Upper lobe of left lung (tissue), 6 donors: Measurements from ENCODE around the gene OSBPL3. TPM values are rescaled to one million over a fixed set of nuclear protein-coding genes. Genes with fewer than 3 reads are reported as not detected.

ENCODE experiments used
- ATAC-seq, 2 donors: fragments of 200-7000 bp; cut with Tn5 transposase; one replicate each; pipeline ENCODE4 v1.9.1; 2022; ENCODE audit warnings: mild to moderate bottlenecking in 2 of 2, moderate library complexity in 2 of 2; ENCODE audit not compliant: low FRiP score in 2 of 2
- DNase-seq, 2 donors: peaks; one replicate each; pipeline ENCODE4 v3.0.0-alpha.2; 2019 to 2020
- H3K27ac ChIP-seq, 4 donors: fragments of 200-600 bp; sonication (generic); one replicate each; pipeline ENCODE4 v1.5.1; 2016 to 2019
- H3K27me3 ChIP-seq, 4 donors: fragments of 200-600 bp; sonication (generic); one replicate each; pipeline ENCODE4 v1.5.1; 2017 to 2019
- H3K36me3 ChIP-seq, 4 donors: fragments of 200-600 bp; sonication (generic); one replicate each; pipeline ENCODE4 v1.5.1; 2016 to 2019
- H3K4me1 ChIP-seq, 4 donors: fragments of 200-600 bp; sonication (generic); one replicate each; pipeline ENCODE4 v1.5.1; 2018 to 2019
- H3K4me3 ChIP-seq, 4 donors: fragments of 200-600 bp; sonication (generic); one replicate each; pipeline ENCODE4 v1.5.1; 2017 to 2019; ENCODE audit warnings: mild to moderate bottlenecking in 2 of 4, moderate library complexity in 1 of 4
- H3K9me3 ChIP-seq, 4 donors: fragments of 200-600 bp; sonication (generic); one replicate each; pipeline ENCODE4 v1.5.1; 2018 to 2019
- CTCF ChIP-seq, 6 experiments: fragments of 450-650 bp in 4 of 6; fragments of 200-600 bp in 2 of 6; sonication (generic) in 2 of 6; IDR thresholded peaks; one replicate each; pipeline ENCODE4 v1.5.1; 2016 to 2019; ENCODE audit warnings: antibody characterized with exemption in 6 of 6
- EP300 ChIP-seq, 4 donors: sonication (generic); formaldehyde crosslinking; IDR thresholded peaks; one replicate each; pipeline ENCODE4 v1.5.1; 2017; ENCODE audit warnings: antibody characterized with exemption in 4 of 4, control low read depth in 2 of 4
- POLR2A ChIP-seq, 4 donors: fragments of 450-650 bp; IDR thresholded peaks; one replicate each; pipeline ENCODE4 v1.5.1; 2016 to 2017; ENCODE audit warnings: antibody characterized with exemption in 4 of 4, mild to moderate bottlenecking in 2 of 4
- POLR2AphosphoS5 ChIP-seq, 2 donors: sonication (generic); formaldehyde crosslinking; IDR thresholded peaks; one replicate each; pipeline ENCODE4 v1.5.1; 2017; ENCODE audit warnings: antibody characterized with exemption in 2 of 2
- WGBS, 2 donors: methylation state at CpG; one replicate each; pipeline ENCODE4 v1.1.5; 2017 to 2018; 5-methylcytosine and 5-hydroxymethylcytosine counted together
- total RNA-seq, 6 donors: library from RNA; depleted of rRNA in 4 of 6; stranded (reverse); fragments of >200 nt in 4 of 6; gene quantifications; one replicate each; pipeline versions ENCODE4 v1.1.0 to v1.2.1, GENCODE V29; 2016 to 2021
- donor health status: DM: no; HTN: no; CAD: no; lungs with moderate emphysema.
- donor health status: DM: no; HTN: yes; CAD: no; lungs with severe emphysema.

Gene OSBPL3
- total RNA-seq, 6 donors from 2014 or later, result 17.5 to 55.5 (median 21.7) TPM

- H3K27ac ChIP-seq, result no peak overlapping the region
- ATAC-seq (no peak), DNase-seq (no peak)
- H3K4me3 ChIP-seq, result no peak overlapping the region
- H3K36me3 ChIP-seq, result peaks cover 0 to 9% (median 0%) of the 10 kb centered on the region in 4 donors
- no peak for TF ChIP-seq EP300 (IDR thresholded peaks at IDR 0.05)
- TF ChIP-seq CTCF (IDR thresholded peaks at IDR 0.05), result no peak
- TF ChIP-seq POLR2AphosphoS5 (IDR thresholded peaks at IDR 0.05), result no peak
- no peak for TF ChIP-seq POLR2A (IDR thresholded peaks at IDR 0.05)
- no peaks in the 10 kb centered on the region for H3K9me3 ChIP-seq
- H3K4me1 ChIP-seq, result no peaks in the 10 kb centered on the region
- no peaks in the 10 kb centered on the region for H3K27me3 ChIP-seq
These were observed 116.4 kb downstream of the OSBPL3 start for GRCh38 chr7:24863626-24864025.

GRCh38 chr7:24862461-24862860 lies 117.5 kb downstream of the OSBPL3 start:
- no peaks in the 10 kb centered on the region for H3K27me3 ChIP-seq
- ATAC-seq (no peak), DNase-seq (no peak)
- no peaks in the 10 kb centered on the region for H3K4me1 ChIP-seq
- H3K27ac ChIP-seq, result no peak overlapping the region
- no peaks in the 10 kb centered on the region for H3K9me3 ChIP-seq
- no peak overlapping the region for H3K4me3 ChIP-seq
- TF ChIP-seq POLR2A (IDR thresholded peaks at IDR 0.05), result no peak
- no peak for TF ChIP-seq POLR2AphosphoS5 (IDR thresholded peaks at IDR 0.05)
- no peak for TF ChIP-seq CTCF (IDR thresholded peaks at IDR 0.05)
- TF ChIP-seq EP300 (IDR thresholded peaks at IDR 0.05), result no peak
- H3K36me3 ChIP-seq, result peaks cover 0 to 9% (median 0%) of the 10 kb centered on the region in 4 donors
- WGBS, 2 donors, result 100% methylated on average over 1 of the region's 1 CpG

GRCh38 chr7:24861336-24861735 lies 118.6 kb downstream of the OSBPL3 start:
- Histone ChIP-seq H3K27ac (no peak overlapping the region), H3K4me1 (no peaks in the 10 kb centered on the region), H3K4me3 (no peak overlapping the region), H3K9me3 (no peaks in the 10 kb centered on the region), H3K27me3 (no peaks in the 10 kb centered on the region), H3K36me3 (peaks cover 0 to 9% (median 0%) of the 10 kb centered on the region in 4 donors)
- no peak for ATAC-seq
- TF ChIP-seq EP300 (IDR thresholded peaks at IDR 0.05) (no peak), CTCF (IDR thresholded peaks at IDR 0.05) (no peak), POLR2AphosphoS5 (IDR thresholded peaks at IDR 0.05) (no peak), POLR2A (IDR thresholded peaks at IDR 0.05) (no peak)
- no peak for DNase-seq

GRCh38 chr7:24860611-24861010 lies 119.4 kb downstream of the OSBPL3 start:
- Histone ChIP-seq H3K36me3 (peaks cover 0 to 5% (median 0%) of the 10 kb centered on the region in 4 donors), H3K27ac (no peak overlapping the region), H3K4me3 (no peak overlapping the region), H3K9me3 (no peaks in the 10 kb centered on the region), H3K4me1 (no peaks in the 10 kb centered on the region), H3K27me3 (no peaks in the 10 kb centered on the region)
- WGBS, 2 donors, result 89 to 90% methylated on average over 2 of the region's 2 CpGs
- ATAC-seq (no peak), DNase-seq (no peak)
- TF ChIP-seq POLR2A (IDR thresholded peaks at IDR 0.05) (no peak), CTCF (IDR thresholded peaks at IDR 0.05) (no peak), POLR2AphosphoS5 (IDR thresholded peaks at IDR 0.05) (no peak), EP300 (IDR thresholded peaks at IDR 0.05) (no peak)

- WGBS, 2 donors, result 47 to 60% methylated on average over 4 of the region's 4 CpGs
- ATAC-seq (no peak), DNase-seq (no peak)
- no peak overlapping the region for H3K4me3 ChIP-seq
- no peaks in the 10 kb centered on the region for H3K9me3 ChIP-seq
- H3K36me3 ChIP-seq, result peaks cover 0 to 4% (median 0%) of the 10 kb centered on the region in 4 donors
- no peaks in the 10 kb centered on the region for H3K27me3 ChIP-seq
- TF ChIP-seq POLR2AphosphoS5 (IDR thresholded peaks at IDR 0.05) (no peak), CTCF (IDR thresholded peaks at IDR 0.05) (no peak), EP300 (IDR thresholded peaks at IDR 0.05) (no peak), POLR2A (IDR thresholded peaks at IDR 0.05) (no peak)
- H3K27ac ChIP-seq, result no peak overlapping the region
- no peaks in the 10 kb centered on the region for H3K4me1 ChIP-seq
These were observed 121.6 kb downstream of the OSBPL3 start for GRCh38 chr7:24858108-24858977.
